HG03045 (cell line): ENCODE data around the gene PURA.

ENCODE experiments used
- ATAC-seq: cut with Tn5 transposase; IDR thresholded peaks from one replicate; pipeline ENCODE4 v1.9.1; 2021; ENCODE audit warnings: mild to moderate bottlenecking, moderate library complexity; ENCODE audit not compliant: unreplicated experiment

PURA gene

DNA sequence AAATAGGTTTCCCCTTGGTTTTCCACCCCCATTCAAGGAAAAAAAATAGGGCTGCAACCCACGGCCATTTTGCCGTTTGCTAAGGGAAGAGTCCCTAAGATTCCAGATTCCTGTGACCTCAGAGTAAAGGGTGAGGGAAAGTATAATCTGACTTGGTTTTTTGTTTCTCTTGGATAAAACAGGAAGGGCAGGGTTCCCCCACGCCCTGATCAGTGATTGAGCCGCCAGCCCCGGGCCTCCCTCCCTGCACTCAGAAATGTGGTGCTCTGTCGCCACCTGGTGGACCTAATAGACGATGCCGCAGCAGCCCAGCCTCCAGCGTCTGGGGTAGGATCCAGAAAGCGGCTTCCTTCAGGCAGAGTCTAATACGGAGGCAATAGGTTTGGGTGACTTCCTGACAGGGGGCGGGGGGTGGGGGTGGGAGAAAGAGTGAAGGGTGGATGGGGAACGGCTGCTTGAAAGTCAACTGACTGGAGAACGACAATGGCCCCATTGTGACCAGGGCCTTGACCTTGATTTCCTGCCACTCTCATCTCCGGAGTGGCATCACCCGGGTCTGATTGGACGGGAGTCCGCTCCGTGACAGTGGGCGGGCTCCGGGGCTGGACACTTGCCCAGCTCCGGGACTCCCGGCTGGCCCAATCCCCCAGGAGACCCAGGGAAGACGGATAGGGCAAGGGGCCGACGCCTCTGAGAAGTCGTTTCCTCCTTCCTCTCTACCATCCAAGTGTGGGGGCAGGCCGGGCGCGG, 43.3 kb downstream of the PURA start:
- ATAC-seq = peak; percentile 94

GRCh38 chr5:140159014-140159927, 45.4 kb downstream of the PURA start:
- no peak for ATAC-seq

- ATAC-seq = no peak
Observed at GRCh38 chr5:140162275-140162674, 48.4 kb downstream of the PURA start.

DNA sequence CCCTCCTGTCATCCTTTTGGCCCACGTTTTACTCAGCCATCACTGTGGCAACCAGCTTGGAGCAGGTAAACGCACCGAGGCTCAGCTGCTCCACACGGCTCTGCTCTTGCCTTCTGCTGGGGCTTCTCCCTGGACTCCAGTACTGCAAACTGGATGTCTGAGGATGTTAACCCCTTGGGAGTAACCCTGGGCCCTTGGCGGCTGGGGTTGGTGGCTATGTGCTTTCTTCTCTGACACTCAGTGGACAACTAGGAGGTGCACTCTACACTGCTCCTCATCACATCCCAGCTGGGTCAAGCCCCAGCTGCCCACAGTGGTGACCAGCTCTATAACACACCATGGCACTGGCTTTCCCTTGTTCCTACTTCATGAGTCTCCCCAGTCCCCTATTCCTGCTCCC, 48.9 kb downstream of the PURA start:
- no peak for ATAC-seq

- ATAC-seq = no peak
Observed at GRCh38 chr5:140165101-140165922, 51.4 kb downstream of the PURA start.

- ATAC-seq = no peak
Observed at GRCh38 chr5:140165923-140166270, 52.0 kb downstream of the PURA start.

- no peak for ATAC-seq
Observed at GRCh38 chr5:140166911-140167310, 53.0 kb downstream of the PURA start.

DNA sequence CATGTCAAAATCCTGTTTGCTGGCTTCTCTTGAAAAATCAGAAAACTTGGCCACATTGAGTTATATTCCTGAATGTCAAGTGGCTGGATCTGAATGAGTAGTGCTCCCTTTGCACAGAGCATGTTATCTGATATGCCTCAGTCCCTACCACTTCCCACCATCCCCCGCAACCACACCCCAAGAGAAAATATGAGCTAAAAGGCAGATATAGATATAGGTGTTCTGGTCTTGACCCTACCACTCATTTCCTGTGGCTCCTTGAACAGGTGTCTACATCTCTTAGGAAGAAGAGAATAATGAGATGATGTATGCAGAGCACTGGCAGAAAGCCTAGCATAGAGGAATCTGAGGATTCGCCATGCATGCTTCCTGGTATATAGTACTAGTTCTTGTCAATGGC, 54.5 kb downstream of the PURA start:
- no peak for ATAC-seq

DNA sequence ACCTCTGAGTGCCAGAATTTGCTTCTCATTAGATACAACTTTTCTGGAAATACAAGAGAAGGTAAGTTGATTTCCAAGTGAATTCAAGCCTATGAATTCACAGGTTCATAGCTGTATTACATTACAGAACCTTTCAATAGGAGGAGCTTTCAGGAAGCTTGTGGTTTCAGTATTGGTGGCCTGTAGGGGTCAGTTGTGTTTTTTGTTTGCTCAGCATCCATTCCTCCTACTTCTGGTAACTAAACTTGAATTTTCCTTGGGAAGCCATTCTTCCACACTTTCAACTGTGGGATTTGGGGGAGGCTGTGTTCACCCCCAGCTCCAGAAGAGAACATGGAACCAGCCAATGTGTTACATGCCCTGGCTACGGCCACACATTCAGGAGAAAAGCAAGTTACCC, 55.5 kb downstream of the PURA start:
- no peak for ATAC-seq

DNA sequence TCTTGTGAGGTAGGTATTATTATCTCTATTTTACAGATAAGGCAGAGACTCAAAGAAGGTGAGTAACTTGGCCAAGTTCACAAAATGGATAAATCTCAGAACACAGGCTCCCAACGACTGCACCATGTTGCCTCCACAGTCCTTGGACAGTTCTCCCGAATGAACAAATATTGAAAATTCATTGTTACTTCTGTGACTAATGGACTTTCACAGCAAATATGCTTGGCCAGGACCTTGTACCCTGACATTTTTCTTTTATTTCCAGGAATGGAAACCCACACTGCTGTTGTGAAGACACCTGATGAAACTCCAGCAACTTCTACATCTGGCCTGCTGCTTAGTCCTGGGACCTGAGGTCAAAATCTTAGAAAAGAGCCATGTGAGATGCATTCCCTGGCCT, 58.6 kb downstream of the PURA start:
- no peak for ATAC-seq

DNA sequence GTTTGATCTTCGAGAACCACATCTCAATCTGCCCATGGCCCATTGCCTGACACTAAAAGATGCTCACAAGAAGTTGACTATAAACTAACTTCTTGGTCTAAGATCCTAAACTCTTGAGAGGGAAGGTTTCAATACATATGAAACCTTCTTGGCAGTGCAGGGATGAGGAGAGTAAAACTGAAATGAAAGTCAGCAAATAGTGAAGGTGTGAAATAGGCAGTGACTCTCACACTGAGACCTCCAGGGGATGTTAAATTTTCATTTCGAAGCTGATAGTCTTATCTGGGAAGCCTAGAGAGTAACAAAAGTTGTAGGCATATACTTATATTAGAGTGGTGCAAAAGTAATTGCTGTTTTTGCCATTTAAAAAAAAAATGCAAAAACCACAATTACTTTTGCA, 60.1 kb downstream of the PURA start:
- ATAC-seq = no peak

GRCh38 chr5:140174465-140175366, 60.8 kb downstream of the PURA start, which contains the start of gene CYSTM1:
CYSTM1 (plus strand) TSS chr5:140175188; CDS start chr5:140194466, 19,278 bp downstream.
- ATAC-seq = peak; percentile 94
